ENCODE results near the gene HRH3.

The HRH3 gene

DNA sequence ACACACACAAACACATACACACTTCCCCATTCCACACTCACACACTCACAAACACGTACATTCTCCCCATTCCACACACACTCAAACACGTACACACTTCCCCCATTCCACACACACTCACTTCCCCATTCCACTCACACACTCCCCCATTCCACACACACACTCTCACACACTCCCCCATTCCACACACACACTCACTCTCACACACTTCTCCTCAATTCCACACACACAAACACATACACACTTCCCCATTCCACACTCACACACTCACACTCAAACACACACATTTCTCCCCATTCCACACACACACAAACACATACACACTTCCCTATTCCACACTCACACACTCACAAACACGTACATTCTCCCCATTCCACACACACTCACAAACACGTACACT, 9.6 kb upstream of the HRH3 start:
- DNase-seq (ENCODE audit: low read depth) = no peak

GRCh38 chr20:62228982-62229545, 9.0 kb upstream of the HRH3 start:
- DNase-seq (ENCODE audit: low read depth) = no peak

DNA sequence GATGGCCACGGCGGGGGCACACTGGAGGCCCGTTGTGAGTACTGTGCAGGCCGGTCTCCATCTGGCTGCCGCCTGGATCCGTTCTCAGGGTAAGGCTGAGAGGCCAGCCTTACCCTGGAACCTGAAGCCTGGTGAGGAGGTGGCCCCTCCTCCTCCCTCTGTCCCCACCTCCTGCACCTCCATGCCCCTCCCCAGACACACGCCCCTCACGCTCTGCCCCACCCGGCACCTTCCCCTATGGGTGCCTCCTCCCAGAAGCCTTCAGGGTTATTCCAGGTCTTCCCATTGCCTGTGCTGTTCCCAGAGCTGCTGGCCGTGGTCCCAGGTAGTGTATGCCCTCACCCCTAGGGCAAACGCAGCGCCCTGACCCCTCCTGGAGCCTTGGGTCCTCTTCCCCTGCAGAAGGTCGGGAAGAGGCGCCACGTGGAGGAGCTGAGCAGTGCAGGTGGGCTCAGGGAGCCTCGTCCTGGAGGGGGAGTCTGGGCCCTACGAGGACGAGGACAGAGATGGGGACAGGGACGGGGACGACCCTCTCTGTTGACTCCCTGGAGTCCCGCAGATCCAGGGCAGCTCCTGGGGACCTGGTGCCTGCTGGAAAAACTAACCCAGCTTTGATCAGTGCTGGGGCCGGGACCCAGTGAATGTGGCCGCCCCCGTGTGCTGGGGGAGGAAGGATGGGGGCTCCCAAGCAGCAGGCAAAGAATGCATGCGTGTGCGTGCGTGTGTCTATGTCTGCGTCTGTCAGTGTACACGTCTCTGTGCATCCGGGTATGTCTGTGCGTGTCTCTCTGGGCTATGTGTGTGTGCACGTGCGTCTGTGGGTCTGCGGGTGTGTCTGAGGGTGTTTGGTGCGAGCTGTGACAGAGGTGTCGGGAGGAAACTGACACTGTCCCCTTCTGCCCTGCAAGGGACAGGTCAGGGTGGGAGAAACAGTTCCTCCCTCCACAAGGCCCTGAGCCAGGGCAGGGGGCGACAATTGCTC, 8.2 kb upstream of the HRH3 start:
- DNase-seq (ENCODE audit: low read depth) = no peak

- DNase-seq (ENCODE audit: low read depth) = no peak
Observed at GRCh38 chr20:62227591-62227976, 7.5 kb upstream of the HRH3 start.

- DNase-seq (ENCODE audit: low read depth) = no peak
Observed at GRCh38 chr20:62226707-62227590, 6.9 kb upstream of the HRH3 start.

- DNase-seq (ENCODE audit: low read depth) = no peak
Observed at GRCh38 chr20:62225820-62226635, 6.0 kb upstream of the HRH3 start.

- no peak for DNase-seq (ENCODE audit: low read depth)
Observed at GRCh38 chr20:62225026-62225425, 4.9 kb upstream of the HRH3 start.

DNA sequence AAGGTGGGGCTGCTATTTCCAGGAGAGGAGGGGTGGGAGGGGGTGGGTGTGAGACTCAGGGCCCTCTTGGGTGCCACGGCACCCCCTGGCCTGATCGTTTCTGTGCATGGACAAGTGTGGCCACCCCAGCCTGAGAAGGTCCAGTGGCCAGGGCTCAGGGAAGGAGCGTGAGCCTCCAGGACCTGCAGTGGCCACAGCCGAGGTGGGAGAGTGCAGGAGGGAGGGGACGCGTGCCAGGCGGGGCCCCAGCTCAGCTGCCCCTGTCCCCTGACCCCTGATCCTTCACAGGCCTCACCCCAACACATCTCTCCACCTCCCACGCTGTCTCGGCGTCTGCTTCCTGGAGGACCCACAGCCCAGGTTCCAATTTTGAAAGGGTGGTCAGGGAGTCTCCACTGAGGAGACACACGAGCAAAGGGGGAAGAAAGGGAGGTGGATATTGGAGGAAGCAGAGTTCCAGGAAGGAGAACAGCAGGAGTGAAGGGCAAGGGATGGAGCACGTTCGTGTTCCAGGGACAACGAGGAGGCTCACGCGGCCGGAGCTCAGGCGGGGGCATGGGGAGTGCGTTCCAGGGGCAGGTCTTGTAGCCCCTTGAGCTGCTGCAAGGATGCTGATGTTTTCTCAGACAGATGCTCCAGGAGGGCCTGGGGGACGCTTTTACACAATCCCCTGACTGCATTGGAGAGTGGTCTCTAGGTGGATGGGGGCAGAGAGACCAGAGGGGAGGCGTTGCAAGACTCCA, 4.2 kb upstream of the HRH3 start:
- no peak for DNase-seq (ENCODE audit: low read depth)

GRCh38 chr20:62223571-62223970, 3.5 kb upstream of the HRH3 start:
- no peak for DNase-seq (ENCODE audit: low read depth)

- DNase-seq (ENCODE audit: low read depth) = no peak
Observed at GRCh38 chr20:62222972-62223371, 2.9 kb upstream of the HRH3 start.

- no peak for DNase-seq (ENCODE audit: low read depth)
Observed at GRCh38 chr20:62222266-62222850, 2.3 kb upstream of the HRH3 start.

DNA sequence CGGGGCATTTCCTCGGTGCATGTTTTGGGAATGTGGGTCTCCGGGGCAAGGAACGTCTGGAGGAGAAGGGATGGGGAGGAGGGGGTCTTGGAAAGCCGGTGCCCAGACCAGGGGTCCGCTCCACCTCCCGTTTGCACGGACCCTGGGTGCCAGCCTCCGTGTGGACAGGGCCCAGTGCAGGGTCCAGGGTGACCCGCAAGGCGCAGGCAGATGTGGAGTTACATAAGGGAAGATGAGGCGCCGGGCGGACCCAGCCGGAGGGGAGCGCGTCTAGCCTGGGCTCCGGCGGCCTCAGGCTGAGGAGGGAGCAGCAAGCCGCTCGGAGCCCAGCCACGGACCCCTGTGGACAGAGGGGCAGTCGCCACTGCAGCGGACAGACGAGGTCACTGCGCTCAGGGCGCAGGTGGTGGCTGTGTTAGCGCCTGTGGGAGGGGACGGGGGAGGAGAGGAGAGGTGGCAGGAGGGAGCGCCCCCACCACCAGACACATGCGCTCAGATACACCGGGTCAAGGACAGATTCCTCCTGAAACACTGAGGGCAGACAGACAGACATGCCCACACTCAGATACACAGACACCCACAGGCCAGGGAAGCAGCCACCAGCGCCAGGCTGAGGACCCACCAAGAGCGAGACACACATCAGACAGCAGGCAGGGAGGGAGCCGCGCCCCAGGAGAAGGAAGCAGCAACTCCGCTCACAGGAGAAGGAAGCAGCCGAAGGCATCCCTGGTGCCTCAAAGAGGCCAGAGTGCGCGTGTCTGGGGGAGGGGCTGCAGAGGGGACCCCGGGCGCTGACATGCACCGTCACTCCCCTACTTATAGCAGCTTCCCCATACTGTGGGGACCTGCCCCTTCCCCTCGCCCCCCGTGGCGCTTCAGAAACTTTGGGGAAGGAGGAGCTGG, 839 bp upstream of the HRH3 start:
- DNase-seq (ENCODE audit: low read depth) = no peak

- no peak for DNase-seq (ENCODE audit: low read depth)
Observed at GRCh38 chr20:62219101-62219991, 732 bp downstream of the HRH3 start.

GRCh38 chr20:62217913-62218773, 1.9 kb downstream of the HRH3 start:
- DNase-seq (ENCODE audit: low read depth) = no peak

GRCh38 chr20:62216636-62217566, 3.2 kb downstream of the HRH3 start:
- no peak for DNase-seq (ENCODE audit: low read depth)

DNA sequence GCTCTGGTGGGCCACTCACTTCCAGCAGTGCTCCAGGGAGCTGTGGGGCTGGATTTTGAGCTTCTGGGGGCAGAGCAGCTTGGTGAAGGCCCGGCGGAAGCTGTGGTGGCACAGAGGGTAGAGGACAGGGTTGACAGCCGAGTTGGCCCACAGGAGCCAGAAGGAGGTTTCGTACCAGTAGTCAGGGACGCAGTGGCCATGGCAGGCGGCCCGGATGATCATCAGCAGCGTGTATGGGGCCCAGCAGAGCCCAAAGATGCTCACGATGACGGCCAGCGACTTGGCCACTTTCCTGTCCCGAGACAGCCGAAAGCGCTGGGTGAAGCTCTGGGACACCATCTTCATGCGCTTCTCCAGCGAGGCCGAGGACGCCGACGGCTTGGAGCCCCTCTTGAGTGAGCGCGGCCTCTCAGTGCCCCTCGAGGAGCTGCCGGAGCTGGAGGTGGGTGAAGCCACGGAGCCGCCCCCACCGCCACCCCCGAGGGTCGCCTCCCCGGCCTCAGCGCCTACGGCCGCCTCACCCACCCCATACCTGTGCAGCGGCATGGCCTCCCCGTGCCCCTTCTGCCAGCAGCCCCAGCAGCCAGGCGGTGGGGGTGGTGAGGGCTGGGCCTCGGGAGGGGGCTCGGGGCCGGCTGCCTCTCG, 4.0 kb downstream of the HRH3 start:
- DNase-seq (ENCODE audit: low read depth) = no peak
